ENCODE results near the gene TMEM259. TPM values are rescaled to one million over a fixed set of nuclear protein-coding genes. Genes with fewer than 3 reads are reported as not detected.

The TMEM259 gene
- total and polyA plus RNA-seq, 2 of the 13 experiments (the other 11 are each of a cell fraction or from before 2014, with no cell fraction given): 64.7 to 164 TPM

GRCh38 chr19:984165-984967 is 36.6 kb downstream of the TMEM259 start, which contains the start of gene WDR18 (continued):
- TF ChIP-seq SNAPC4 (CRISPR knock-in tag; IDR thresholded peaks at IDR 0.05) (0 out of 2 replicates have a peak, but pooled peaks have one; percentile 4), ARNTL (CRISPR knock-in tag; IDR thresholded peaks at IDR 0.05) (0 out of 2 replicates have a peak, but pooled peaks have one; percentile 47), ZBTB42 (CRISPR knock-in tag; IDR thresholded peaks at IDR 0.05) (no peak), ZNF556 (CRISPR knock-in tag; IDR thresholded peaks at IDR 0.05; ENCODE audit: borderline replicate concordance) (no peak), ARHGAP35 (CRISPR knock-in tag; IDR thresholded peaks at IDR 0.05; ENCODE audit: borderline replicate concordance) (peak; percentile 71; the same call in 1 of the 2 replicates), KDM3A (CRISPR knock-in tag; IDR thresholded peaks at IDR 0.05; ENCODE audit: low read depth) (peak; percentile 40; the same call in 1 of the 2 replicates), RXRB (CRISPR knock-in tag; IDR thresholded peaks at IDR 0.05; ENCODE audit: borderline replicate concordance) (peak; percentile 70), MTF1 (CRISPR knock-in tag; IDR thresholded peaks at IDR 0.05) (no peak), ZNF691 (CRISPR knock-in tag; IDR thresholded peaks at IDR 0.05; ENCODE audit: borderline replicate concordance, low read depth) (no peak), NR1H2 (CRISPR knock-in tag; IDR thresholded peaks at IDR 0.05; ENCODE audit: borderline replicate concordance, low read depth) (peak; percentile 31; the same call in 1 of the 2 replicates), TRIM24 (CRISPR knock-in tag; IDR thresholded peaks at IDR 0.05) (no peak), ZNF251 (CRISPR knock-in tag; IDR thresholded peaks at IDR 0.05) (no peak), ZNF501 (CRISPR knock-in tag; IDR thresholded peaks at IDR 0.05) (peak; percentile 48; the same call in 1 of the 2 replicates), ZNF709 (CRISPR knock-in tag; IDR thresholded peaks at IDR 0.05) (peak; percentile 79; the same call in 1 of the 2 replicates)
- TF ChIP-seq, protein P1, sequence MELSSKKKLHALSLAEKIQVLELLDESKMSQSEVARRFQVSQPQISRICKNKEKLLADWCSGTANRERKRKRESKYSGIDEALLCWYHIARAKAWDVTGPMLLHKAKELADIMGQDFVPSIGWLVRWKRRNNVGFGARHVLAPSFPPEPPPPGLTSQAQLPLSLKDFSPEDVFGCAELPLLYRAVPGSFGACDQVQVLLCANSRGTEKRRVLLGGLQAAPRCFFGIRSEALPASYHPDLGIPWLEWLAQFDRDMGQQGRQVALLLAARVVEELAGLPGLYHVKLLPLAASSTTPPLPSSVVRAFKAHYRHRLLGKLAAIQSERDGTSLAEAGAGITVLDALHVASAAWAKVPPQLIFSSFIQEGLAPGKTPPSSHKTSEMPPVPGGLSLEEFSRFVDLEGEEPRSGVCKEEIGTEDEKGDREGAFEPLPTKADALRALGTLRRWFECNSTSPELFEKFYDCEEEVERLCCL (CRISPR knock-in tag; IDR thresholded peaks at IDR 0.05; ENCODE audit: borderline replicate concordance): 0 out of 2 replicates have a peak, but pooled peaks have one; percentile 55
- TF ChIP-seq, protein P2, sequence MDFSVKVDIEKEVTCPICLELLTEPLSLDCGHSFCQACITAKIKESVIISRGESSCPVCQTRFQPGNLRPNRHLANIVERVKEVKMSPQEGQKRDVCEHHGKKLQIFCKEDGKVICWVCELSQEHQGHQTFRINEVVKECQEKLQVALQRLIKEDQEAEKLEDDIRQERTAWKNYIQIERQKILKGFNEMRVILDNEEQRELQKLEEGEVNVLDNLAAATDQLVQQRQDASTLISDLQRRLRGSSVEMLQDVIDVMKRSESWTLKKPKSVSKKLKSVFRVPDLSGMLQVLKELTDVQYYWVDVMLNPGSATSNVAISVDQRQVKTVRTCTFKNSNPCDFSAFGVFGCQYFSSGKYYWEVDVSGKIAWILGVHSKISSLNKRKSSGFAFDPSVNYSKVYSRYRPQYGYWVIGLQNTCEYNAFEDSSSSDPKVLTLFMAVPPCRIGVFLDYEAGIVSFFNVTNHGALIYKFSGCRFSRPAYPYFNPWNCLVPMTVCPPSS (IDR thresholded peaks at IDR 0.05): no peak

Data from HepG2 (cell line).